Left ventricle myocardium superior (tissue), 1 donor: Measurements from ENCODE around the gene SLC6A19. TPM values are rescaled to one million over a fixed set of nuclear protein-coding genes. Genes with fewer than 3 reads are reported as not detected.
"Not testable (repeated sequence)": the region's sequence is repeated elsewhere in the genome, so short reads cannot be mapped to it uniquely, and the experiment has no call there.

Experiments
- ATAC-seq: fragments of 200-7000 bp; cut with Tn5 transposase; one replicate; pipeline ENCODE4 v1.9.1; 2020; ENCODE audit warnings: mild to moderate bottlenecking, moderate library complexity
- DNase-seq: peaks from one replicate; pipeline ENCODE4 v3.0.0-alpha.2; 2020
- intact Hi-C: fragments of 100-400 bp; cut with micrococcal nuclease; formaldehyde crosslinking; loops from one replicate; pipeline ENCODE4 v1.11.0; 2022
- long read RNA-seq: library from polyadenylated mRNA; unstranded; transcript quantifications from one replicate; pipeline ENCODE4 v2.0.0, GENCODE V29; 2021
- total RNA-seq: library from RNA; stranded (reverse); fragmentation: NEBNext Ultra II Directional; extraction: Animal tissue kit (Norgen Biotek cat#: 25700); gene quantifications from one replicate; pipeline ENCODE4 v1.2.1, GENCODE V29; 2021
- donor health status: DM: no; HTN: yes; CAD: no; lungs with severe emphysema.

Gene SLC6A19
- not detected for total RNA-seq
- long read RNA-seq = 0 reads

DNA sequence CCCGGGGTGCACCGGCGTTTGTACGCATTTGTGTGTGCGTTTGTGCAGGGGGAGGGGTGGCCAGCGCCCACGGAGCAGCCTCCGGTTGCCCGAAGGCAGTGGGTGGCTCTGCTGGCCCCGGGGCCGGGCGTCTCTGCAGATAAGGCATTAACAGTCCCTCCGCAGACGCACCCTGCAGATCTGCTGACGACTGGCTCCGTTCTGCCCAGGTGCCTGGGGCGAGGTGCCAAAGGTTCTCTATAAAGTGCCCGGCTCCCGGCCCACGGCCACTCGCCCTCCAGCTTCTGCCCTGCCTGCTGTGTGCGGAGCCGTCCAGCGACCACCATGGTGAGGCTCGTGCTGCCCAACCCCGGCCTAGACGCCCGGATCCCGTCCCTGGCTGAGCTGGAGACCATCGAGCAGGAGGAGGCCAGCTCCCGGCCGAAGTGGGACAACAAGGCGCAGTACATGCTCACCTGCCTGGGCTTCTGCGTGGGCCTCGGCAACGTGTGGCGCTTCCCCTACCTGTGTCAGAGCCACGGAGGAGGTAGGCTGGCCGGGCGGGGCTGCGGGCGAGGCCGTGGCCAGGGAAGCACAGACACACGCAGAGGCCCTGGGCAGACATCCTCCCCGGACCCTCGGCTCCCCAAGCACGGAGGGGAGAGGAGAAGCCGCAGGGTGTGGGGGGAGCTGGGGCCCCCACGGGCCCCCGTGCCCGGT lies at the start of gene SLC6A19:
TSS of gene SLC6A19 (plus strand) at position 269 of the 699 bp plus-strand sequence. CDS start at position 325, 56 bp downstream.
- ATAC-seq = no peak
- intact Hi-C loops = no loop called here
- no peak for DNase-seq

DNA sequence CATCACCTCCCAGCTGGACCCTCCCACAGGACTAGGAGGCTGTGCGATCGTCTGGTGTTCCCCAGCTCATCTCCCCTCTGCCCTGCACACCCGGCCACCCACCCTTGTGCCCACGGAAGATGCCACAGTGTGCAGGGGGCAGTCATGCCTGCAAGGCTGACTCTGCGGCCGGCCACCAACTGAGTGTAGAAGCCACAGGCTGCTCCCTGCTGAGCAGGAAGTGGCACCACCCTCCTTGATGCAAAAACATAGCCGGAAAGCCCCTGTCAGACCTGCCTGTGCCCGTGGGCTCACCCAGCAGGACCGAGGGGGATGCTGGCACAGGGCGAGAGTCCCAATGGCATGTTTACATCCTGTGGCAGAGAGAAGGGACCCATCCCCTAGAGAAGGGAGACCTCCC lies 49.2 kb upstream of the SLC6A19 start:
- ATAC-seq = no peak
- DNase-seq = no peak
- intact Hi-C loops = no loop called here

DNA sequence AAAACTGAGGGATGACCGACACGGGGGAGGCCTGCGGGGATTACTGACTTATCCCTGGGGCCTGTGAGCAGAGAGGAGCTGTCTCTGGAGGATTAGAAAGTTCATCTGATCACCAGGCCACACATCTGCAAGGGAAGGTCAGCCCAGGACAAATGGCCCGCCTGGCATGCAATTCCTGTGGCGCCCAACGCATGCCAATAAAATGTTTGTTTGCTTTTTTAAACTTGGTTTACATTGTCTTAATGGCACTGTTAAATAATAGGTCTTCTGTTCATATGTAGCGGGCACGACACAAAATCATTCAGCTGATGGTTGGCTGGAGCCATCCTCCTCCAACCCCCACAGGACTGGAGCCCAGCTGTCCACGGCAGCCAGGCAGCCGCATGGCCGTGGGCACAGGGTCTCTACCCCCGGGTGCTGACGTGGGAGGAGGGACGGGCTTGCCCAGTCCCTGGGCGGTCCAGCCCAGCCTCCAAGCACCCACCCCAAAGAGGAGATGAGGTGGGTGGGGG lies 48.6 kb upstream of the SLC6A19 start:
- intact Hi-C loops = no loop called here
- ATAC-seq (no peak), DNase-seq (no peak)

DNA sequence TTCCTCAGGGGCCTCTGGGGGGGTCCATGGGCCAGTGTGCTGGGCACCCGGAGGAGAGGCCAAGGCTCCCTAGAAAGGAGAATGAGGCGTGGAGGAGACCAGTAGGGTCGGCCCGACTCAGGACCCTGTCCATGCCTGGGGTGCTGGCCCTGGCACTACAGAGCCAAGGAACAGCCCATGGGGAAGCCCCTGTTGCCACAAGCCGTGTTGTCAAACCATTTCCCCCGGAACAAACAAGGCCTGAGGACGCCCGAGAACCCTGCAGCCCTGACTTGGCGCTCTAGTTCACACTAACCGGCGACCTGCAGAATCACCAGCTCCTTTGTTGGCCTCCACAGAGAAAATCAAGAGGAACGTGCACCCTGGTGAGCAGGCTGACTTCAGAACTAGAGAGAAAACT lies 48.0 kb upstream of the SLC6A19 start:
- ATAC-seq (no peak), DNase-seq (no peak)

DNA sequence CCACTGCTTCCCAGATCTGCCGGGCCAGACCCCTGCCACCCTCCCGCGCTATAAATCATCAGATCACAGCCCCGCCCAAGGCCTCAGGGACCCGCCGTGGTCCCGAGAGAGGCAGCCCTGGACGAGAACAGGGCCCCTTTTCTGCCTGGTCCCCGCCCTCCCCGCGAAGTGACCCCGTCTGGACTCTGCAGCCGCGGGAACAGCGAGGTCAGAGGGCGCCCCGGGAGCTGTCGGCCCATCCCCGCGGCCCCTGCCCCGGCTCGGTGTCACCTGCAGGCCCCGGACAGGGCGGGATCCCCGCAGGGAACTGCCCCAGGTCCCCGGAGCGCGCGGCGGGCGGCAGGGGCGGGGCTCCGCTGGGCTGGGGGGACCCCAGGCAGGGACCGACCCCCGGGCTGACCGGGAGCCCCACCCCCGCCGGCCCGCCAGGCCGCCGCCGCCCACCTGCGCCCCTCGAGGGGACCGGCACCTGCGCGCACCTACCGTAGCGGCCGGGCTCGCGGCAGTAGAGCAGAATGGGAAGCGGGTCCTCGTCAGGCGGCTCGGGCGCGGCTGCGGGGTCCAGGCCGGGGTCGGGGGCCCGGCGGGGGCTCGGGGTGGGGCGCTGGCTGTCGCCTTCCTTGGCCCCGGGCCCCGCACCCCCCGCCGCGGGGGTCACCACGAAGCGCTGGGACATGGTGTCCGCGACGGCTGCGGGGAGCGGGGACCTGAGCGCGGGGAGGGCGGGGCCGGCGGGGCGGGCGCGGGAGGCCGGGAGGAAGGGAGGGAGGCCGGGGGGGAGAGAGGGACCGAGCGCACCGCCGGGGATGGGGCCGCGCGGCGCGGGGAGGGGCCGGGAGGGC lies 46.0 kb upstream of the SLC6A19 start:
- DNase-seq (no peak), ATAC-seq (no peak)
- intact Hi-C loops = no loop called here

More for the DNA sequence above, 48.0 kb upstream of the SLC6A19 start:
- intact Hi-C loops = no loop called here

DNA sequence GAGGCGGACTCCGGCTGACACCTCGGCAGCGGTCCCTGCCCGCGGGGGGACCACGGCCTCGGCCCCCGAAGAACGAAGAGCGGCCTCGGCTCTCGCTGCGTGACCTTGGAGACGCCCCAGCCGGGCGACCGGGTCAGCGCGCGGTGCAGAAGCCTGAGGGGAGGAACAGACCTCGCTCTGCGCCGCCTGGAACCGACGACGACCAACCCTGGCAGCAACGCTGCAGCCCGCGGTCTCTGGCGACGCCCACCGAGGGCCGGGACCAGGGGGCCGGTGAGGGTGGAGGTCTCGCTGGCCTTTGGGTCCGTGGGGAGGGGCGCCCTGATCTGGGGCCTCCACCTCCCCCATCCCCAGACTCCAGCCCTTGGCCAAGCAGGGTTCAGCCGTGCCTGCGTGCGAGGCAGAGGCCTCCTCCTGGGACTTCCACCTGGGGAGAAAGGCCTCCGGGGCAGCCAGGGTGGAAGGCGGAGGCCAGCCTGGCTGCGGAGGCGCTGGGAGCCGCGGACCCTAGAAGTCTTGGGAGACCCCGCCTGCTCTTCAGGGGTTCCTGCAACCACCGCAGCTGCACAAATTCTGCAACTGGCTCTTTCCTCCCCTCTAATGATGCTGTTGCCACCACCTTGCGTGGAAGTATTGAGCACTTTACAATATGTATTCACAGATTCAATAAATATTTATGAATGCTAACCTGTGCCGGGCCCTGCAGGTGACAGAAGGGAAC lies 45.2 kb upstream of the SLC6A19 start:
- no peak for ATAC-seq
- intact Hi-C loops = no loop called here
- no peak for DNase-seq

DNA sequence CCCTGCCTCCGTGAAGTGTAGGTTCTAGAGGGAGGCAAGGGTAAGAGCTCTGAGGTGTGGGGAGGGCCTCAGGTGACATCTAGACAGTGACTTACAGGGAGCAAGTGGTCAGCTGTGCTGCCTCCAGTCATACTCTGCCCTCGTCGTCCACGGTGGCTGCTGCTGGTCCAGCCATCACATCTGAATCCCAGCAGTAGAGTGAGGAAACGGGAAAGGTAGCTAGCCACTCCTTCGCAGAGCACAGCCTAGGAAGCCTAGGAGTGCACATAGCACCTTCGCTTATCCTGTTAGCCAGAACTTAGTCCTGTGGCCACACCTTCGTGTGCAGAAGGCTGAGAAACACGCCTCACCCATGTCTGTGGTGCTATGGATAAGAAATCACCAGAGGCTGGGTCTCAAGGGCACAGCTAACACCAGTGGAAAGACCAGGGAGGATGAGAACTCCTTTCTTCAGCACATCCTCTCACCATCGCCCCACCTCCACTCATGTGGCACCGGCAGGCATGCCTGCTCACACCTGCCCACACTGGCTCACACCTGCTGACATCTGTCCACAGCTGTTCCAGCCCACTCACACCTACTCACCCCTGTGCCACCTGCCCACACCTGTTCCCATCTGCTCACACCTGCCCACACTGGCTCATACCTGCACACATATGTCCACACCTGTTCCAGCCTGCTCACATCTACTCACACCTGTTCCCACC lies 44.5 kb upstream of the SLC6A19 start:
- ATAC-seq = no peak
- intact Hi-C loops = no loop called here
- no peak for DNase-seq

DNA sequence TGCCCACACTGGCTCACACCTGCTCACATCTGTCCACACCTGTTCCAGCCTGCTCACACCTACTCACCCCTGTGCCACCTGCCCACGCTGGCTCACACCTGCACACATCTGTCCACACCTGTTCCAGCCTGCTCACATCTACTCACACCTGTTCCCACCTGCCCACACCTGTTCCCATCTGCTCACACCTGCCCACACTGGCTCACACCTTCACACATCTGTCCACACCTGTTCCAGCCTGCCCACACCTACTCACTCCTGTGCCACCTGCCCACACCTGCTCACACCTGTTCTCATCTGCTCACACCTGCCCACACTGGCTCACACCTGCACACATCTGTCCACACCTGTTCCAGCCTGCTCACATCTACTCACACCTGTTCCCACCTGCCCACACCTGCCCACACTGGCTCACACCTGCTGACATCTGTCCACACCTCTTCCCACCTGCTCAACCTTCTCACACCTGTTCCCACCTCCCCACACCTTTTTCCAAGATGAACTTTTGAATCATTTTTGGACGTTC lies 43.9 kb upstream of the SLC6A19 start:
- DNase-seq, ATAC-seq, intact Hi-C loops: not testable (repeated sequence)

DNA sequence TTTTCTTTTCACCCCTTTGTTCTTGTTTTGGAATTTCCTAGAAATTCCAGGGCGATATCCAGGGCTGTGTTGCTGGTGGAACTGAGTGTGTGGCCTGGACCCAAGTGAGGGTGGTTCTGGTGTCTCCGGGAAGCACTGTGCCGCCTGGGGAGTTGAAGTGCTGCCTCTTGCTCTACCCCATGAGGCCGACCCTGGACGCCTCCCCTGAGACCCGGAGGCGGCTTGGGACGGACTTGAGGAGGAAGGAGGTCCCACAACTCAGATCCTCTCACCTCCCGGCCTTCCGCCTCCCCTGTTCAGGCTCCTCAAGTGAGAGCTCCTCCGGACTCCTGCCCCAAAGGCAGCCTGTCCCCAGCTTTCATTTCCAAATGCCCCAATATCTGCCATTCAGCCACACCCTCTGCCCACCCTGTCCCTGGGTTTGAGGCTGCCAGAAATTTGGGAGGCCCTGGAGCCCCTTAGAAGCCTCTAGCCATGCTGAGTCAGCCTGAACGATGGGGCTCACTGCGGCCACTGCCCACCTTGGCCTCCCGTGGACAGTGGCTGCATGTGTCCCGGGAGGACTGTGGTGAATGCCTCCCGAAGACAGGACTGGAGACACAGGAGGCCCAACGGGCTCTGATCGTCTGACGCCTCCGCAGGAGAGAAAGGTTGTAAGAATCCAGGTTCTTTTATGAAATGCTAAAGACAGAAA lies 42.6 kb upstream of the SLC6A19 start:
- ATAC-seq (no peak), DNase-seq (no peak)
- intact Hi-C loops = no loop called here

DNA sequence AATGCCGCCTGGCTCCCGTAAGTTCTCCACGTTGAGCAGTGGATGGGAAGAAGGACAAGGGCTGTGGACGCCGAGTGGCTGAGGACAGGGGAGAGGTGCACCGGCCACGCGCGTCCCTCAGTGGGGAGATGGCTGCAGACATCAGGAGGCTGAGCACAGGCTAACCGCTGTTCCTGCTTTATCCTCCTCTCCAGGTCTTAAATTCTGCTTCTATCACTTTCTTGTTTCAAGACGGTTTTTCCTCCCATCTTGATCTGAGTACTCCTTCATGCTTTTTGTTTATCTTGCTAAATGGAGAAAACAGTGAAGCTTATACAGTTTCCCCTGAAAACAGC lies 42.1 kb upstream of the SLC6A19 start:
- intact Hi-C loops = no loop called here
- DNase-seq (no peak), ATAC-seq (no peak)

DNA sequence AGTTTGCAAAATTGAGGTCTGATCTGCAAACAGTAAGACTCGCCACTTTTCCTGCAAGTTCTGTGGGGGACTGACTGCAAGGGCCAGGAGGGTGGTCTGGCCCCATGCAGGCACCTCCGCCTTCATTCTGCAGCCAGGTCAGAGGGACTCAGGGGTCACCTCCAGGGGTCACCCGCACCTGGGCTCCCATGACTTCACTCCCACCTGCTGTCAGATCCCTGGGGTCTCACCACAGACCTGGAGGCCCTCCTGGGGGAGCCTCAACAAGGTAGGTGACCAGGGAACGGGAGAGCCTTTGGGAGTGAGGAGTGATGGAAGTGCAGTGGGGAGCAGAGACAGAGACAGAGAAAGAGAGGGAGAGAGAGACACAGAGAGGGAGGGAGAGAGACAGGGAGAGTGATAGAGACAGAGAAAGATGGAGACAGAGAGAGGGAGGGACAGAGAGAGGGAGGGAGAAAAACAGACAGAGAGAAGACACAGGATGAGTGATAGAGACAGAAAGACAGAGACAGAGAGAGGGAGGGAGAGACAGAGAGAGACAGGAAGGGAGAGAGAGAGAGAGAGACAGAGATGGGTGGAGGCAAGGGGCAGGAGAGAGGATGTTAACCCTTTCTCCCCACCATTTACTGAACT lies 41.5 kb upstream of the SLC6A19 start:
- intact Hi-C loops = no loop called here
- ATAC-seq (no peak), DNase-seq (no peak)

DNA sequence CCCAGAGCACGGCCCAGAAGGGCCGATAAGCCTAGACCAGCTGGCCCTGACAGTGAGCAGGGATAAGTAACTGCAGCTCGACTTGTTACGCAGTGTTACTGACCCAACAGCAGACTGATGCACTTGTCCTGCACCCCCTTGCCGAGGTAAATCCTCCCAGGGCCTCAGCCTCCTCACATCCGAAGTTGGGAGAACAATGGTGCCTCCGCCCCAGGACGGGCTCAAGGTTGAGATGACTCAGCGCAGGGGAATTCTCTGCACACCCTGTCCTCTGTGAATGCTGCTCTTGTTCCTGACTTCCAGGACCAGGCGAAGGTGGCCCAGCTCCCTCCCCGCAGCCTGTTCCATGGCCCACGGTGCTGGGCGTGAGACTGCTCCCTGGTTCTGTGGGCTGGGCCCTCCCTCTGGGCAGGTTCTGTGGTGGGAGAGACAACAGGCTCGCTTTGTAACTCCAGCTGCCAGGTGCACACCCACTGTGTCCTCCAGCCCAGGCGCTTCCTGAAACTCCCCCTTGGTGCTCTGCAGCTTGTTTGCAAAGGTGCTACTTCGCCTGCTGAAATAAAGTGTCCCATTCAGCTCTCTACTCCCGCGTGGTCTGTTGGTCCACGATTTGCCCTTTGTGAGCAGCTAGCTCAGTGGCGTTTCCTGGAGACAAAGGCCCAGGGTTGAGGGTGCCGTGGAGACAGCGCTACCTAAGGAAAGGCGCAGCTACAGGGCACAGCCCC lies 40.1 kb upstream of the SLC6A19 start:
- intact Hi-C loops = no loop called here
- peak; percentile 39 for ATAC-seq
- DNase-seq = no peak

DNA sequence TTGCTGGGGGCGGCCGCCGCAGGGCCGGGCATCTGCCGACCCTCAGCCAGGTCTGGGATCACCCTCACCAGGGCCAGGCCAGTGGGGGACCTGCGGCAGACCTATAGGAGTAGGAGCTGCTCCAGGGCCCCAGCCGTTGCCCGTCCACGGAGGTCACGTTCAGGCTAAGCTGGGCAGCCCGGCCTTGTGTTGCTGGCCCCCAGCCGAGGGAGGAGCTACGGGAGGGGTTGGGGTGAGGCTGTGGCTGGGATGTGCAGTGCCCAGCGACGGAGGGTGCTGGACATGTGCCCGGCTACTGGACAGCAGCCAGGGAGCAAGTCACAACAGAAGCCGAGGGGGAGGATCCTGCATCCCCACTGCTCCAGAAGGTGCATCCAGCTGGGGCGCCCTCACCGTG lies 39.6 kb upstream of the SLC6A19 start:
- intact Hi-C loops = no loop called here
- peak; percentile 91 for DNase-seq
- ATAC-seq = peak; percentile 95

DNA sequence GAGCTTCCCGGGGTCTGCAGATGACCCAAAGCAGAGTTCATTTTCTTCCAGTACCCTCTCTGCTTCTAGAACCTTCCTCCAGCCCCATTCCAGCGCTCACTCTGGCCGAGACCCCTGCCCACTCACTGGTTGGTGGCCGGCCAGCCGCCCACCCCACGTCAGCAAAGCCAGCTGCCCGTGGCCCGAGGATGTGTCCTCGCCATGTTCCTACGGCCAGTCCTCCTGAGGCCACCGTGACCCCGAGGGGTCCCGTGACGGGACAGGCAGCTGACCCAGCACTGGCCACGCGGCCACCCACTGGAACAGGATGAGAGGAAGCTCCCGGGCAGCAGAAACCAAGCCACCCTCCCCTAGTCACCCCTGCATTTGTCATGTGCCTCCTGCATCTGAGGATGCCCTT lies 39.1 kb upstream of the SLC6A19 start:
- intact Hi-C loops = no loop called here
- DNase-seq (no peak), ATAC-seq (no peak)

DNA sequence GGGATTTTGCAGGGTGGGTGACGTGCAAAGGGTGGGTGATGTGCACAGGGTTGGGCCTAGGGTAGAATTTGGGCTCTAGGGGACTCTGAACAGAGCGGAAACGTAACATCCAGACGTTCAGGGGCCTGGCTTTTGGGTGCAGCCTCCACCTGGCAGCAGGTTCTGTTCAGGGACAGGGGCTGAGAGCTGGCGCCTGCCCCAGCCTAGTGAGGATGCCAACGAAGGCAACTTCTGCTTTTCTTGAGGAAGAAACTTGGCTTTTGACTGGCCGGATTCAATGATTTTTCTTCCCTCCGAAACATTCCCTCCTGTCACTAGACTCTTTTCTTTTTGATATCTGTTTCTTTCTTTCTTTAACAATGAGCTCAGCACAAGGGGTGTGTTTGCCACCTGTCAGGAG lies 38.6 kb upstream of the SLC6A19 start:
- DNase-seq = no peak
- ATAC-seq = no peak
- intact Hi-C loops = no loop called here

DNA sequence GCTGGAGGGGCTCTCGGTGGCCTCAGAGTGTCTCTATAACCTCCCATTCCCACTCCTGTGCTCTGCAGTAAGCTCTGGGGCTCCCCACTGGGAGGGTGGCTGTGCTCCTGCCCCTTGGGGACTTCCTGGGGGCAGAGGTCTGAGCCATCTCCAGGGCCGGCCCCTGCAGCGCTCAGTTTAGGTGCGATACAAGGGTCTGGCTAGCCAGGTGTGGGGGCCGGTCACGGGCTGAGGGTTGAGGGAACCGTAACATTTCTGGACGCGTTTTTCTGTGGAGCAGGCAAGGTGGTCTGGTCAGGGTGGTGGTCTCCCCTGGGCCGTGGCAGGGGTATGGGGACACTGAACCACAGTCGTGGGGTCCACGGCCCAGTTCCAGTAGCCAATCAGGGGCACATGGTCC lies 38.0 kb upstream of the SLC6A19 start:
- ATAC-seq (no peak), DNase-seq (no peak)
- intact Hi-C loops = no loop called here

DNA sequence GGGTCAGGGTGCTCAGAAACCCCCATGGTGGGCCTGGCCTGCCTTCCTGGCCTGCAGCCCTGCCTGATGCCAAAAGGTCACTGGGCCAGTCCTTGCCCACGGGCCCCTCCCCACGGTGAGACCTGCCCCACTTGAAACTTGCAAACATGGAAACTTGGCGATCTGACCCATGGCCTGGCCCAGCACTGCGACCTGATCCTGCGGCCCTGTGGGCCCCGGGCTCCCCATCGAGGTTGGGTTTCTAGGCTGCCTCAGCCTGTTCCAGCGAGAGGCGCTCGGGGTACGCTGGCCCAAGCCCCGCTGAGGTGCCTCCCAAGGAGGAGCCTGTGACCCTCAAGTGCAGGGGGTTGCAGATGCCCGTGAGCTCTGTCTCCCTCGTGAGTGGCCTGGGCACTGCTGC lies 37.5 kb upstream of the SLC6A19 start:
- DNase-seq (no peak), ATAC-seq (no peak)
- intact Hi-C loops = no loop called here
